Raji (cell line): ENCODE results near the gene ETV6.

Experiments used
- POLR2A ChIP-seq: IDR thresholded peaks from 2 replicates; pipeline ENCODE4 v1.6.1; 2011; ENCODE audit warnings: low read depth, low read length, control low read depth; ENCODE audit not compliant: insufficient read depth

Gene ETV6

GRCh38 chr12:11758087-11758486 lies 108.6 kb downstream of the ETV6 start:
- no peak for TF ChIP-seq POLR2A

DNA sequence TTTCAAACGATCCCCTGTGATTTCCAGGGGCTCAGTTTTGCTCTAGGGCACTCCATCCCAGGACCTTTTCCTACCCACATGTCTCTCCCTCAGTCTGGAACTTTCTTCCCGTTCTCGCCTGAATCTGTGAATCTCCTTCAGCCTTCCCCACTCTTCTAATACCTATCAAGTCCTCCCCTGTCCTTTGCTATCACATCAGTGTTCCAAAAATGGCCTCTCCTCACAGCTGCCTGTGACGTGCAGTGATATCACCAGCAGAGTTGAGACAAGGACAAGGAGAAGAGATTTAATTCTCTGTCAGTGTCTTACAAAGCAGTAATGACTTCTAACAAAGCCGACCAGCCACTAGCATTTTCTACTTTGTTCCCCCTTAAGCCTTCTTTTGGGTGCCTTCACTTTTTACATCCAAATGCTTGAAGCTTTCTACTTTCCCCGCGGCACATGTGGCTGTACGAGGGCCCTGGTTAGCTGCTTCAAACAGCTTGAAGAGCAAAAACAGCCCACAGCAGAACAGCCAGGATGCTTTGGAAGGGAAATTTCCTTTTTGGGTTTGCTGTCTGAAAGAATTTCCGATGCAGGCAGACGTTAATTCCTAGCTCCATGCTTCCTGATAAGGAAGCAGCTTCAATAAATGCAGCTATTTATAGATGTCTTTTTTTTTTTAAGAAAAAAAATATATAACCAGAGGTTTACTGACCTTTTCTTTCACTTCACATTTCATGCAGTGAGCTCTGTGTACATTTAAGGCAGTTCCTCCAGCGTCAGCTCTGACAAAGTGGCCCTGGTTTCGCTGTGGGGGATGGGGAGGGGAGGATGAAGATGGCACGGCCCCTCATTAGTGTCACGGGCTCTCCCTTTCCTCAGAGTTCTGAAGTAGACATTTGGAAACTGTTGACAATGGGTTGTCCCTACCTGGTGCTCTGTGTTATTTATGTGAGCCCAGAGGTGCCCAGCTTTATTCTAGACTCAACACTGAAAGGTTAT lies 109.3 kb downstream of the ETV6 start:
- TF ChIP-seq POLR2A = no peak

DNA sequence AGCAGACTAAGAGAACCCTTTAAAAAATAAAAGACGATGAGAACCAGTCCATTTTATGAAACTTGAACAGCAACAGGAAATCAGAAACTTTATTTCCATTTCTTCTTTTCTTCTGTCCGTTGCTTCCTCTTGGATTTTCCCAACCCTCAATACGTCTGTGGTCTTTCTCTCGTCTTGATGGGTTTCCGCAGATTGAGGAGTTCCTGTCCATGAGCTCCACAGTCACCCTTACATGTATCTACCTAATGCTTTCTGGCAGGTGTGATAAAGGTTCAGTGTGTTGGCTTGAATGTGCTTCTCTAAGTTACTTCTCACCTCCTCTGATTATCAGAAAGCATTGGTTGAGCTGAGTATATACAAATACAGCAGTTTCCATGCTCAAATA lies 110.0 kb downstream of the ETV6 start:
- no peak for TF ChIP-seq POLR2A

GRCh38 chr12:11759899-11760298 lies 110.4 kb downstream of the ETV6 start:
- TF ChIP-seq POLR2A = no peak

GRCh38 chr12:11761869-11762567 lies 112.5 kb downstream of the ETV6 start:
- peak; percentile 24 for TF ChIP-seq POLR2A

GRCh38 chr12:11762723-11763326 lies 113.4 kb downstream of the ETV6 start:
- TF ChIP-seq POLR2A = 0 out of 2 replicates have a peak, but pooled peaks have one; percentile 17

DNA sequence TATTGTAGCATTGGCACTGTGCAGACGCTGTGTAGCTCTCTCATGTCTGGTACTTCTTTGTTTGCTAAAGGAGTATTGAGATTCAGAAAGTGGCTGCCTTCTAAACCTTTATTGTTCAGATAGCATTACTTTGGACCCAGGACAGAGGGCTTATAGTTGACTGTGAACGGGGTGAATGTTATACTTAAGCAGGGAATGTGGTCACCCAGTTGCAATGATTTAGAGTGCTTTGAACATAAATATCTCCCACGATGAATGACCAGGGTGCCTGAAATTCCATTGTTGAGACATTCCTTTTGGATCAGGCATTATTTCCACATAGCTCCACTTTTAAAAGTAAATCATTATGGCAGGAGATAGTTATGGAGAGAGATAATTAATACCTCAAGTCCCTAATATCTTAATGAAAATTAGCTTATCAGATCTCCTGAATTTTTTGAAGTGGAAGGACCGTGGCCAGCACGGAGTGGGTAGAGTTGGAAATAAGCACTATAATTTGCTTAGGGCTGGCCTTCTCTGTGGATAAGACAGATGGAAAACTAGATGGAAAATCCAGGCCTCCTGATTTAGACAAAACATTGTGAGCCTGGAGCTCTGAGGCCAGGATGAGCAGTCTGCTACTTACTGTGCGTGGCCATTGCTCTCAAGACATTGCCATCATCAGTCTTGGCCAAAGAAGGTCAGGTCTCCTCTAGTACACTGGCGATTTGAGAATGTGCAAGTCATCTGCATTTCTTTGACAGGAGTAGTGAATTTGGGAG lies 114.5 kb downstream of the ETV6 start:
- no peak for TF ChIP-seq POLR2A

GRCh38 chr12:11764837-11765236 lies 115.4 kb downstream of the ETV6 start:
- TF ChIP-seq POLR2A = no peak

DNA sequence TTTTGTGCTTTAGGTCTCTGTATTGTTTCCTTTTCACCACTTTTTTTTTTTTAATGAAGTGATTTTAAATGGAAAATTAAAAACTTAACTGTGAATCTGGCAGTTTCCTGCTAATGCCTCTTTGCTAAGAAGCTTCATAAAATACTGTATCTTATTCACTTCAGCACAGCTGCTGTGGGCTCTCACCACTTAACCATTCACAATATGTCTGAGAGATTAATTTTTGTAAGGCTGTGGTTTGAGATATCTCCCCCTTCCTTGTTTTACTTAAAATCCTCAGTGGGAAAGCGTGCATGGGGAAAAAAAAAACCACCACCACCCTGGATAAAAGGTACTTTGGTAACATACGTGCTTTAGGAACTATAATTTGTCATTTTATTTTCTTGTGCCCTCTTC lies 115.9 kb downstream of the ETV6 start:
- TF ChIP-seq POLR2A = no peak

DNA sequence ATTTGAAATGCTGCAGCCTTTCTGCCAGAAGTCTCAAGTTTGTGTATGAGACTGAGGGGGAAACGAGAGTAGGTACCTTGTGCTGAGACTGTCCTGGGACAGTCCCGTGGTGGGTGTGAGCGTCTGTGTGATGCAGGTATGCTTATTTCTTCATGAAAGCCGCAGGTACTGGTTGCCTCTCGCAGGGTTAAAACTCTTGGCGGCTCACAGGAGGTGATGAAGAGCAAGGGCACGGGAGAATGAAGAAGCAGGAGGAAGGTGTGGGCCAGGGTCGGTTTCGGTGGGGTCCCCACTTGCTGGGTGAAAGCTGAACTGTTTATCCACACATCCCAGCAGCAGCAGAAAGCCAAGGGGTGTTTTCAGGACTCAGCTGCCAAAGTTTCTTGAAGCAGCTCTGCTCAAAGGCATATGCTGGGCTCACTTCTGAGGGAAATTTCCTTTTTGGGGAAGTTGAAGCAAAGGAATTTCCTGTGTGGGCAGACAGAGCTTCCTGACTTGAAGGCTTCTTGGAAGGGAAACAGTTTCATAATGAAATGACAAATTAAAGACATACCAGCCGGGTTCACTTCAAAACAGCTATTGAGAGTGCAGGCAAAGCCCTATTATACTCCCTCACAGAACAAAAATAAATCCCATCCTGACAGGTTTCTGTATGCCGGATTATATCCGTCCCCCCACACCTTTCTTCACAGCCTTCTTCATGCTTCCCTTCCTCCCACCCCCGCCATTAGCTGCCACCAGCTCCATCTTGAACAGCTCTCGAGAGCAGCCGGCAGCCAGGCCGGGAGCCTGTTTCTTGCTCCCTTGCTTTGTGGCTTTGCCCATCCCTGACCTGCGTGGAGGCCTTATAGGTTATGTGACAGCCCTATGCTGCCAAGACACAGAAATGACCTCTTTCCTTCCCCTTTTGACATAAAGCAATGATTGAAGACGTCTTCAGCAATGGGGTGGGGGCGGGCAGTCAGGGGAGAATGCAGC lies 116.6 kb downstream of the ETV6 start:
- TF ChIP-seq POLR2A = no peak

DNA sequence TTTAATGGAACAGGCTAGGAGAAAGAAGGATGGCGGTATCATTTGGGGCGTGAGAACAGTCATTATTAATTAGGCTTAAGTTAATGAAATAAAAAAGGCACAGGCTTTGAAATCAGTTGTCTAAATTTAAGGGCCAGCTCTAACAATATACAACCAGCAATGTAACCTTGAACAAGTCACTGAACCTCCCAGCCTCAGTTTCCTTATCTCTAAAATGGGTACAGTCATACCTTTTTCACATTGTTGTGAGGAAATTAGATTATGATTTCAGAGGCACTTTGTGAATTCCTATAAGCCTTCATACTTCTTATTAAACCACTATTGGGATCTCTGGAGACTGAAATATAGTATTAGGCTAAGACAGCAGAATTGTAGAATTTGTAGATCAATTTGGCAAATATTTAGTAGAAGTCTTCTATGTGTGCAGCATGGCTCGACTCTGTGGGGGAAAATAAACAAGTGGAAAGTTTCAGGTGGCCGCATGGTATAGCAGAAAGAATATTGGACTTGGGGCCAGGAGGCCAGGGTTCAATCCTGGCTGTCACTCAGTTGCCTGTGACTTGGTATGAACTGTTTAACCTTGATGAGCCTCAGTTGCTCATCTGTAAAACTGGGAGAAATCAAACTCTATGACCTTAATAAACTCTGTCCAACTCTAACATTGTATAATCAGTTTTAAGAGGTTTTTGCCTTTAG lies 117.7 kb downstream of the ETV6 start:
- no peak for TF ChIP-seq POLR2A

- TF ChIP-seq POLR2A = no peak
Observed at GRCh38 chr12:11767798-11768197, 118.3 kb downstream of the ETV6 start.
